ENCODE data around the gene FBXO38. TPM values are rescaled to one million over a fixed set of nuclear protein-coding genes. Genes with fewer than 3 reads are reported as not detected.

FBXO38 gene
- total RNA-seq, 1 experiment from 2014 or later = 35.8 TPM

DNA sequence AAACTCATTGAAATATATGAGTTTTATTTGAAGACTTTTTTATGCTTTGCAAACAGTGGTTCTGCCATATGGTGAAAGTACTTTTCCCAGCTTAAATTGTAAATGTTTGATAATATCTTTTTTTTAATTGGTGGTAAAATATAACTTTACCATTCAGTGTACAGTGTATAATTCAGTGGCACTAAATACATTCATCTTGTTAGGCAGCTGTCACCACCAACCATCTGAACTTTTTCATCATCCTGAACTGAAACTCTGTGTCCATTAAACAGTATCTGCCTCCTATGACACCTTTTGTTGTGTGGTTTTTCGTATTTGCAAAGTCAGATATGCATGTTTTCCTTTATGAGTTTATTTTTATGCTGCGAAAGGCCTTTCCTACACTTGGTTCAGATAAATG is 45.1 kb downstream of the FBXO38 start:
- Mint-ChIP-seq H3K27me3 (ENCODE audit: low read depth) (no peaks in the 10 kb centered on the region), H3K9me3 (no peaks in the 10 kb centered on the region), H3K4me3 (no peak overlapping the region), H3K4me1 (no peaks in the 10 kb centered on the region), H3K27ac (no peak overlapping the region), H3K36me3 (peaks cover 60% of the 10 kb centered on the region)
- TF ChIP-seq JUN (CRISPR knock-in tag; IDR thresholded peaks at IDR 0.05) (no peak), ZNF138 (CRISPR knock-in tag; conservative IDR thresholded peaks at IDR 0.05) (no peak), NFATC4 (CRISPR knock-in tag; IDR thresholded peaks at IDR 0.05) (no peak), GABPB1 (CRISPR knock-in tag; IDR thresholded peaks at IDR 0.05) (no peak), MXD4 (CRISPR knock-in tag; IDR thresholded peaks at IDR 0.05; ENCODE audit: borderline replicate concordance) (no peak), TCF7 (CRISPR knock-in tag; IDR thresholded peaks at IDR 0.05; ENCODE audit: low read depth) (no peak), GTF2I (CRISPR knock-in tag; conservative IDR thresholded peaks at IDR 0.05) (no peak)
- TF ChIP-seq, protein P1, sequence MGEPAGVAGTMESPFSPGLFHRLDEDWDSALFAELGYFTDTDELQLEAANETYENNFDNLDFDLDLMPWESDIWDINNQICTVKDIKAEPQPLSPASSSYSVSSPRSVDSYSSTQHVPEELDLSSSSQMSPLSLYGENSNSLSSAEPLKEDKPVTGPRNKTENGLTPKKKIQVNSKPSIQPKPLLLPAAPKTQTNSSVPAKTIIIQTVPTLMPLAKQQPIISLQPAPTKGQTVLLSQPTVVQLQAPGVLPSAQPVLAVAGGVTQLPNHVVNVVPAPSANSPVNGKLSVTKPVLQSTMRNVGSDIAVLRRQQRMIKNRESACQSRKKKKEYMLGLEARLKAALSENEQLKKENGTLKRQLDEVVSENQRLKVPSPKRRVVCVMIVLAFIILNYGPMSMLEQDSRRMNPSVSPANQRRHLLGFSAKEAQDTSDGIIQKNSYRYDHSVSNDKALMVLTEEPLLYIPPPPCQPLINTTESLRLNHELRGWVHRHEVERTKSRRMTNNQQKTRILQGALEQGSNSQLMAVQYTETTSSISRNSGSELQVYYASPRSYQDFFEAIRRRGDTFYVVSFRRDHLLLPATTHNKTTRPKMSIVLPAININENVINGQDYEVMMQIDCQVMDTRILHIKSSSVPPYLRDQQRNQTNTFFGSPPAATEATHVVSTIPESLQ (CRISPR knock-in tag; IDR thresholded peaks at IDR 0.05) = no peak
- TF ChIP-seq, protein P2, sequence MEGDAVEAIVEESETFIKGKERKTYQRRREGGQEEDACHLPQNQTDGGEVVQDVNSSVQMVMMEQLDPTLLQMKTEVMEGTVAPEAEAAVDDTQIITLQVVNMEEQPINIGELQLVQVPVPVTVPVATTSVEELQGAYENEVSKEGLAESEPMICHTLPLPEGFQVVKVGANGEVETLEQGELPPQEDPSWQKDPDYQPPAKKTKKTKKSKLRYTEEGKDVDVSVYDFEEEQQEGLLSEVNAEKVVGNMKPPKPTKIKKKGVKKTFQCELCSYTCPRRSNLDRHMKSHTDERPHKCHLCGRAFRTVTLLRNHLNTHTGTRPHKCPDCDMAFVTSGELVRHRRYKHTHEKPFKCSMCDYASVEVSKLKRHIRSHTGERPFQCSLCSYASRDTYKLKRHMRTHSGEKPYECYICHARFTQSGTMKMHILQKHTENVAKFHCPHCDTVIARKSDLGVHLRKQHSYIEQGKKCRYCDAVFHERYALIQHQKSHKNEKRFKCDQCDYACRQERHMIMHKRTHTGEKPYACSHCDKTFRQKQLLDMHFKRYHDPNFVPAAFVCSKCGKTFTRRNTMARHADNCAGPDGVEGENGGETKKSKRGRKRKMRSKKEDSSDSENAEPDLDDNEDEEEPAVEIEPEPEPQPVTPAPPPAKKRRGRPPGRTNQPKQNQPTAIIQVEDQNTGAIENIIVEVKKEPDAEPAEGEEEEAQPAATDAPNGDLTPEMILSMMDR (IDR thresholded peaks at IDR 0.05) = no peak
- TF ChIP-seq, protein P3, sequence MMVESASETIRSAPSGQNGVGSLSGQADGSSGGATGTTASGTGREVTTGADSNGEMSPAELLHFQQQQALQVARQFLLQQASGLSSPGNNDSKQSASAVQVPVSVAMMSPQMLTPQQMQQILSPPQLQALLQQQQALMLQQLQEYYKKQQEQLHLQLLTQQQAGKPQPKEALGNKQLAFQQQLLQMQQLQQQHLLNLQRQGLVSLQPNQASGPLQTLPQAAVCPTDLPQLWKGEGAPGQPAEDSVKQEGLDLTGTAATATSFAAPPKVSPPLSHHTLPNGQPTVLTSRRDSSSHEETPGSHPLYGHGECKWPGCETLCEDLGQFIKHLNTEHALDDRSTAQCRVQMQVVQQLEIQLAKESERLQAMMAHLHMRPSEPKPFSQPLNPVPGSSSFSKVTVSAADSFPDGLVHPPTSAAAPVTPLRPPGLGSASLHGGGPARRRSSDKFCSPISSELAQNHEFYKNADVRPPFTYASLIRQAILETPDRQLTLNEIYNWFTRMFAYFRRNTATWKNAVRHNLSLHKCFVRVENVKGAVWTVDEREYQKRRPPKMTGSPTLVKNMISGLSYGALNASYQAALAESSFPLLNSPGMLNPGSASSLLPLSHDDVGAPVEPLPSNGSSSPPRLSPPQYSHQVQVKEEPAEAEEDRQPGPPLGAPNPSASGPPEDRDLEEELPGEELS (CRISPR knock-in tag; IDR thresholded peaks at IDR 0.05) = no peak
- ATAC-seq (no peak), DNase-seq (ENCODE audit: low spot score) (no peak)
- CTCF ChIA-PET = no interaction called here
- POLR2A ChIA-PET = no interaction called here

DNA sequence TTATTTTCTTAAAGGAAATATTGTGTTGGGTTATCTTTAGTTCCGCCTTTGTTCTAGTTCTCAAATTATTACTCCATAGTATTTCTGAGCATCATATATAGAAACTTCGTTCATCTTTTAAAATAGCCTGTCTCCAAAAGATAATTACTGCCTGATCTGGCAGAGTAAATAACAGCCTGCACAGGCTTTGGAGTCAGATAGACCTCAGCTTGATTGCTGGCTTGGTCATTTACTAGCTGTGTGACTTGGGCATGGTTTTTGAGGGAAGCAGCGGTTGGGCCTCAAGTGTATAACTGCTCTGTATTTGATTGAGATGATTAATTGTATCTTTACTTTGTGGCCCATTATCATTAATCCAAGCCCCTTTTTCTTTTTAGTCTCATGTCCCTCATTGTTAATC is 50.1 kb downstream of the FBXO38 start:
- DNase-seq (ENCODE audit: low spot score) (no peak), ATAC-seq (no peak)
- POLR2A ChIA-PET = no interaction called here
- Mint-ChIP-seq H3K9me3 (no peaks in the 10 kb centered on the region), H3K4me1 (no peaks in the 10 kb centered on the region), H3K27me3 (ENCODE audit: low read depth) (no peaks in the 10 kb centered on the region), H3K4me3 (no peak overlapping the region), H3K36me3 (peaks cover 24% of the 10 kb centered on the region), H3K27ac (no peak overlapping the region)
- CTCF ChIA-PET = no interaction called here
- no peak for TF ChIP-seq ELF4 (CRISPR knock-in tag; IDR thresholded peaks at IDR 0.05; ENCODE audit: low read depth)
- TF ChIP-seq, protein P4, sequence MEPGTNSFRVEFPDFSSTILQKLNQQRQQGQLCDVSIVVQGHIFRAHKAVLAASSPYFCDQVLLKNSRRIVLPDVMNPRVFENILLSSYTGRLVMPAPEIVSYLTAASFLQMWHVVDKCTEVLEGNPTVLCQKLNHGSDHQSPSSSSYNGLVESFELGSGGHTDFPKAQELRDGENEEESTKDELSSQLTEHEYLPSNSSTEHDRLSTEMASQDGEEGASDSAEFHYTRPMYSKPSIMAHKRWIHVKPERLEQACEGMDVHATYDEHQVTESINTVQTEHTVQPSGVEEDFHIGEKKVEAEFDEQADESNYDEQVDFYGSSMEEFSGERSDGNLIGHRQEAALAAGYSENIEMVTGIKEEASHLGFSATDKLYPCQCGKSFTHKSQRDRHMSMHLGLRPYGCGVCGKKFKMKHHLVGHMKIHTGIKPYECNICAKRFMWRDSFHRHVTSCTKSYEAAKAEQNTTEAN (CRISPR knock-in tag; IDR thresholded peaks at IDR 0.05) = no peak
- TF ChIP-seq, protein P5, sequence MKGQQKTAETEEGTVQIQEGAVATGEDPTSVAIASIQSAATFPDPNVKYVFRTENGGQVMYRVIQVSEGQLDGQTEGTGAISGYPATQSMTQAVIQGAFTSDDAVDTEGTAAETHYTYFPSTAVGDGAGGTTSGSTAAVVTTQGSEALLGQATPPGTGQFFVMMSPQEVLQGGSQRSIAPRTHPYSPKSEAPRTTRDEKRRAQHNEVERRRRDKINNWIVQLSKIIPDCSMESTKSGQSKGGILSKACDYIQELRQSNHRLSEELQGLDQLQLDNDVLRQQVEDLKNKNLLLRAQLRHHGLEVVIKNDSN (CRISPR knock-in tag; IDR thresholded peaks at IDR 0.05) = no peak
- TF ChIP-seq, protein P6, sequence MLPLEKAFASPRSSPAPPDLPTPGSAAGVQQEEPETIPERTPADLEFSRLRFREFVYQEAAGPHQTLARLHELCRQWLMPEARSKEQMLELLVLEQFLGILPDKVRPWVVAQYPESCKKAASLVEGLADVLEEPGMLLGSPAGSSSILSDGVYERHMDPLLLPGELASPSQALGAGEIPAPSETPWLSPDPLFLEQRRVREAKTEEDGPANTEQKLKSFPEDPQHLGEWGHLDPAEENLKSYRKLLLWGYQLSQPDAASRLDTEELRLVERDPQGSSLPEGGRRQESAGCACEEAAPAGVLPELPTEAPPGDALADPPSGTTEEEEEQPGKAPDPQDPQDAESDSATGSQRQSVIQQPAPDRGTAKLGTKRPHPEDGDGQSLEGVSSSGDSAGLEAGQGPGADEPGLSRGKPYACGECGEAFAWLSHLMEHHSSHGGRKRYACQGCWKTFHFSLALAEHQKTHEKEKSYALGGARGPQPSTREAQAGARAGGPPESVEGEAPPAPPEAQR (CRISPR knock-in tag; IDR thresholded peaks at IDR 0.05) = no peak
- no peak for TF ChIP-seq KAT7 (CRISPR knock-in tag; IDR thresholded peaks at IDR 0.05; ENCODE audit: borderline replicate concordance)
- TF ChIP-seq MYBL2 (CRISPR knock-in tag; IDR thresholded peaks at IDR 0.05) = no peak
- TF ChIP-seq, protein P3 (CRISPR knock-in tag; IDR thresholded peaks at IDR 0.05) = no peak
- no peak for TF ChIP-seq ZNF232 (CRISPR knock-in tag; IDR thresholded peaks at IDR 0.05)
- TF ChIP-seq ZNF423 (CRISPR knock-in tag; IDR thresholded peaks at IDR 0.05) = no peak
- no peak for TF ChIP-seq TEAD1 (CRISPR knock-in tag; IDR thresholded peaks at IDR 0.05)
- TF ChIP-seq, protein P7, sequence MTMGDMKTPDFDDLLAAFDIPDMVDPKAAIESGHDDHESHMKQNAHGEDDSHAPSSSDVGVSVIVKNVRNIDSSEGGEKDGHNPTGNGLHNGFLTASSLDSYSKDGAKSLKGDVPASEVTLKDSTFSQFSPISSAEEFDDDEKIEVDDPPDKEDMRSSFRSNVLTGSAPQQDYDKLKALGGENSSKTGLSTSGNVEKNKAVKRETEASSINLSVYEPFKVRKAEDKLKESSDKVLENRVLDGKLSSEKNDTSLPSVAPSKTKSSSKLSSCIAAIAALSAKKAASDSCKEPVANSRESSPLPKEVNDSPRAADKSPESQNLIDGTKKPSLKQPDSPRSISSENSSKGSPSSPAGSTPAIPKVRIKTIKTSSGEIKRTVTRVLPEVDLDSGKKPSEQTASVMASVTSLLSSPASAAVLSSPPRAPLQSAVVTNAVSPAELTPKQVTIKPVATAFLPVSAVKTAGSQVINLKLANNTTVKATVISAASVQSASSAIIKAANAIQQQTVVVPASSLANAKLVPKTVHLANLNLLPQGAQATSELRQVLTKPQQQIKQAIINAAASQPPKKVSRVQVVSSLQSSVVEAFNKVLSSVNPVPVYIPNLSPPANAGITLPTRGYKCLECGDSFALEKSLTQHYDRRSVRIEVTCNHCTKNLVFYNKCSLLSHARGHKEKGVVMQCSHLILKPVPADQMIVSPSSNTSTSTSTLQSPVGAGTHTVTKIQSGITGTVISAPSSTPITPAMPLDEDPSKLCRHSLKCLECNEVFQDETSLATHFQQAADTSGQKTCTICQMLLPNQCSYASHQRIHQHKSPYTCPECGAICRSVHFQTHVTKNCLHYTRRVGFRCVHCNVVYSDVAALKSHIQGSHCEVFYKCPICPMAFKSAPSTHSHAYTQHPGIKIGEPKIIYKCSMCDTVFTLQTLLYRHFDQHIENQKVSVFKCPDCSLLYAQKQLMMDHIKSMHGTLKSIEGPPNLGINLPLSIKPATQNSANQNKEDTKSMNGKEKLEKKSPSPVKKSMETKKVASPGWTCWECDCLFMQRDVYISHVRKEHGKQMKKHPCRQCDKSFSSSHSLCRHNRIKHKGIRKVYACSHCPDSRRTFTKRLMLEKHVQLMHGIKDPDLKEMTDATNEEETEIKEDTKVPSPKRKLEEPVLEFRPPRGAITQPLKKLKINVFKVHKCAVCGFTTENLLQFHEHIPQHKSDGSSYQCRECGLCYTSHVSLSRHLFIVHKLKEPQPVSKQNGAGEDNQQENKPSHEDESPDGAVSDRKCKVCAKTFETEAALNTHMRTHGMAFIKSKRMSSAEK (CRISPR knock-in tag; IDR thresholded peaks at IDR 0.05; ENCODE audit: borderline replicate concordance) = no peak
